Spleen (tissue), 7 donors: ENCODE results near the gene SLC7A14.

Experiments
- CTCF ChIP-seq, 11 experiments: fragments of 200-600 bp in 7 of 11; fragments of 450-650 bp in 4 of 11; sonication (generic) in 4 of 11; IDR thresholded peaks in 8 of 11; conservative IDR thresholded peaks in 3 of 11; 1 replicate in 7 of 11; 2 replicates in 4 of 11; pipeline versions ENCODE4 v1.4.0 to v1.8.0; 2016 to 2021; ENCODE audit warnings: antibody characterized with exemption in 11 of 11, inconsistent platforms in 4 of 11, mild to moderate bottlenecking in 1 of 11
- POLR2A ChIP-seq, 3 donors: fragments of 450-650 bp; IDR thresholded peaks; one replicate each; pipeline ENCODE4 v1.5.1; 2017; ENCODE audit warnings: antibody characterized with exemption in 3 of 3, mild to moderate bottlenecking in 1 of 3
- POLR2AphosphoS5 ChIP-seq, 3 donors: sonication (generic); formaldehyde crosslinking; IDR thresholded peaks; one replicate each; pipeline ENCODE4 v1.5.1; 2017; ENCODE audit warnings: antibody characterized with exemption in 3 of 3
- donor health status: DM: no; HTN: no; CAD: no; lungs with moderate emphysema.
- donor health status: DM: no; HTN: no; CAD: no.
- donor health status: DM: no; HTN: no; CAD: no.

DNA sequence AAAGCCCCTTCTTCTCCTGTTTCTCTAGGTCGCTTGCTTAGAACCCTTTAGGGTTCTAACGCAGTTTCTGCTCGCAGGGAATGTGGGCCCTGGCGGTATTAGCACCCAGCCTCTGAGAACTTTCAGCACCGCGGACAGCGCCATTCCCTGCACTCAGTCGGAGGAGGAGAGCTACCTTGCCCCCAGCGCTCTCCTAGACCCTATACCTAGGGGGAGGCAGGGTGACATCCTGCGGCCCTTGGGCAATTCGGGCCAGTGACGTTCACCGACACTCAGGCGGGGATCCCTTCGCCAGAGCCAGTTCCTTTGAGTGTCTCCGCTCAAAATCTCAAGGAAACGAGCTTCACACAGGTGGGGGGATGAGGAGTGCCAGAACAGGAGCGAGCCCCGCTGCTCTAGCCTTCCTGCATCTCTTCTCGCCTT, 1.3 kb downstream of the SLC7A14 start:
- TF ChIP-seq CTCF (IDR thresholded peaks at IDR 0.05 in 8 of 11, conservative IDR thresholded peaks at IDR 0.05 in 3 of 11) (no peak), POLR2AphosphoS5 (IDR thresholded peaks at IDR 0.05) (no peak), POLR2A (IDR thresholded peaks at IDR 0.05) (no peak)
